Fibroblast of the aortic adventitia (primary cell): ENCODE results near the gene CEBPG. TPM values are rescaled to one million over a fixed set of nuclear protein-coding genes. Genes with fewer than 3 reads are reported as not detected.

Experiments
- DNase-seq: peaks from one replicate; pipeline ENCODE4 v3.0.0-alpha.2; 2010; ENCODE audit warnings: low read depth
- H3K4me3 ChIP-seq: 2 replicates; pipeline ENCODE4 v1.5.1; 2011; ENCODE audit warnings: low read depth, mild to moderate bottlenecking, control low read depth, low read length, moderate library complexity
- CTCF ChIP-seq: IDR thresholded peaks from 2 replicates; pipeline ENCODE4 v1.5.1; 2011; ENCODE audit warnings: mild to moderate bottlenecking, low read length, control low read depth, inconsistent platforms; ENCODE audit not compliant: insufficient read depth
- total RNA-seq: library from RNA; depleted of rRNA; stranded (reverse); fragments of >200 nt; gene quantifications from 2 replicates; pipeline ENCODE4 v1.2.3, GENCODE V29; 2012; ENCODE audit warnings: low replicate concordance

Gene CEBPG
- total RNA-seq, 1 donor: 32.8 TPM

DNA sequence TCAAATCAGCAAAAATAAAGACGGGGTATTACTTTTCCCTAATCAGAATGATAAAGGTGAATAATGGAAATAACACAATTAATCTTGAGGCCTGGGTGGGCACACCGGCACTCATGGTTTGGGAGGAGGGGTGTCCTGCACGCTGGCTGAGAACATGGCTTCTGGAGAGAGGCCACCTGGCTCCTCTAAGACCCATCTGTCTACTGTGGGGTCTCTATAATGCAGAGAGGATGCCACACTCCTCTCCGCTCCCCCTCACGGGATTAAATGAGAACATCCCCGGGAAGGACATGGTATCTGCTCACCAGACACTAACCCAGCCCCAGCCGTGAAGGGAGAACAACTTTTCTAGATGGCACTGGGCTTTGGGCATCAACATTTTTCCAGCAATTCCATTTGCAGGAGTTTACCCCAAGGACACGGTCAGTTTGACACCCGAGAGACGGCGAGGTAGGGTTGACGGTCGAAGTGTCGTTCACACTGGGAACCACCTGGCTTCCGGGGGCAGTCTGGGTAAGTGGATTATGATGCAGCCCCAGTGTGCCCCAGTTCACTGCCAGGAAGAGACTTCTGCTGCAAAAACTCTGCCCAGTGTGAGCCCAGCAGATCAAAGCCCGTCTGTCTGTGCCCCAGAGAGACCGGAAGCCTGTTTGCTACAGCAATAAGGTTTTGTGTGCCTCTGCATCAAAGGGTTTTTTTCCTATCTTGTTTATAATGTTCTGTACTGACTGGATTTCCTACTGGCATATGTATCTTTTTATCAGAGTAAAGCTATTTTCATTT is 56.6 kb downstream of the CEBPG start:
- no peak overlapping the region for H3K4me3 ChIP-seq
- no peak for DNase-seq
- TF ChIP-seq CTCF: no peak

DNA sequence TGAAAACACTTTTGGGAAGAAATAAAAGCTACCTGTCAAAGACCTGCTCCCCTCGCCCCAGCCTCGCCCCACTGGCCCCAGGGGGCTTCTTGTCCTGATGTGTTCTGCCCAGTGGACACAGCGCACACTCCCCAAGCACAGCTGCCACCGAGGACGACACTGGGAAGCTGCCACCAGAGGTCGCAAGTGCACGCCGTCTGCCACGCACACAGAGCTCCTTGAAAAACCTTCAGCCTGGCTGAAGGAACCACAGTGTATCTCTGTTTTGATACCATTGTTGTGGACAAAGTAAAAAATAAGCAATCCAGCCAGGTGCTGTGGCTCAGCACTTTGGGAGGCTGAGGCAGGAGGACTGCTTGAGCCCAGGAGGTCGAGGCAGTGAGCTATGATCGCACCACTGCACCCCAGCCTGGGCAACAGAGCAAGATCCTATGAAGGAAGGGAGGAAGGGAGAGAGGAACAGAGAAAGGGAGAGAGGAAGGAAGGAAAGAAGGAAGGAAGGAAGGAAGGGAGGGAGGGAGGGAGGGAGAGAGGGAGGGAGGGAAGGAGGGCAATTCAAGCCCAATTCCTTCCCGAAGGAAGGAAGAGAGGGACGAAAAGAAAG is 57.3 kb downstream of the CEBPG start:
- peak; percentile 80 for TF ChIP-seq CTCF
- DNase-seq: peak; percentile 60
- no peak overlapping the region for H3K4me3 ChIP-seq

DNA sequence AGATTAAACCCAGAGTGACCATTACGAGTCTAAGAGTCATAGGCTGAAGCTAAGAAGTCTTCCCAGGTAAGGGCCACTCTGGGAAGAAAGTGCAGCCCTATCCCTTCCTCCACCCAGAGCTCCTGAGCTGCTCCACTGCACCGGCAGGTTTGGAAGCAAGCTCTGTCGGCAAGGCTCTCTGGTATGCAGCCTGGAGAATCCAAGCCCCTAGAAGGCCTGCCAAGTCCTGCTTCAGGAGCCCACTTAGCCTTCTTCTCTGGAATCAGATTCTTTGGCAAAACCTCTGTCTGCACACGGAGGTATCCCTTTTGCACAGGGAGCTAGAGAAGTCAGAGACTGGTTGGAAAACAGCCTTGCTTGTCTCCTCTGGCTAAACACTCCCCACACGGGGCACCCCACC is 58.5 kb downstream of the CEBPG start:
- DNase-seq: peak; percentile 6
- TF ChIP-seq CTCF: no peak
- no peak overlapping the region for H3K4me3 ChIP-seq

Other genes starting within 250 kb of the CEBPG start
- not detected in 2 replicates for gene WDR88, start 241.6 kb upstream of the CEBPG start, total RNA-seq
- 15.0 and 33.2 TPM in 2 replicates for gene LRP3, start 179.4 kb upstream of the CEBPG start, total RNA-seq
- gene SLC7A10, start 147.9 kb upstream of the CEBPG start, total RNA-seq: not detected in 2 replicates
- 0.18 TPM in 1 of 2 replicates, not detected in the other for gene CEBPA, start 71.2 kb upstream of the CEBPG start, total RNA-seq
- gene PEPD, start 148.1 kb downstream of the CEBPG start, total RNA-seq: 65.0 and 260 TPM in 2 replicates
- not detected in 2 replicates for gene CHST8, start 248.2 kb downstream of the CEBPG start, total RNA-seq